IPS-20b (cell line): ENCODE measurements around the gene ABCD2.
"Not testable (repeated sequence)": the region's sequence is repeated elsewhere in the genome, so short reads cannot be mapped to it uniquely, and the experiment has no call there.

Experiments
- H3K27ac ChIP-seq: one replicate; pipeline ENCODE4 v1.5.1; 2013; ENCODE audit warnings: low read length
- H3K27me3 ChIP-seq: 2 replicates; pipeline ENCODE4 v1.6.1; 2013; ENCODE audit warnings: mild to moderate bottlenecking, low read length, inconsistent platforms; ENCODE audit not compliant: insufficient read depth
- H3K36me3 ChIP-seq: 2 replicates; pipeline ENCODE4 v1.6.1; 2013; ENCODE audit warnings: low read depth, mild to moderate bottlenecking, inconsistent platforms, low read length, moderate library complexity; ENCODE audit not compliant: insufficient read depth
- H3K4me1 ChIP-seq: 2 replicates; pipeline ENCODE4 v1.6.1; 2013; ENCODE audit warnings: mild to moderate bottlenecking, control low read depth, inconsistent platforms, low read length, moderate library complexity; ENCODE audit not compliant: insufficient read depth
- H3K4me3 ChIP-seq: 2 replicates; pipeline ENCODE4 v1.5.1; 2013; ENCODE audit warnings: mild to moderate bottlenecking, low read length, inconsistent platforms
- H3K9ac ChIP-seq: 2 replicates; pipeline ENCODE4 v1.6.1; 2013; ENCODE audit warnings: low read depth, mild to moderate bottlenecking, inconsistent platforms, low read length, moderate library complexity
- H3K9me3 ChIP-seq: 2 replicates; pipeline ENCODE4 v1.6.1; 2013; ENCODE audit warnings: mild to moderate bottlenecking, low read depth, low read length, inconsistent platforms; ENCODE audit not compliant: insufficient read depth

The ABCD2 gene

GRCh38 chr12:39575498-39575875 is 44.1 kb downstream of the ABCD2 start:
- Histone ChIP-seq H3K4me3 (peak overlapping the region; percentile 15; the same call in 1 of the 2 replicates), H3K36me3 (no peaks in the 10 kb centered on the region), H3K27ac (no peak overlapping the region), H3K27me3 (no peaks in the 10 kb centered on the region), H3K9ac (no peak overlapping the region), H3K9me3 (no peaks in the 10 kb centered on the region), H3K4me1 (peaks cover 24% of the 10 kb centered on the region; the same call in 1 of the 2 replicates)

GRCh38 chr12:39574785-39575497 is 44.7 kb downstream of the ABCD2 start:
- no peak overlapping the region for H3K9ac ChIP-seq
- no peaks in the 10 kb centered on the region for H3K27me3 ChIP-seq
- H3K4me3 ChIP-seq, result peak overlapping the region; percentile 15; the same call in 1 of the 2 replicates
- H3K9me3 ChIP-seq, result peaks cover 4% of the 10 kb centered on the region; the same call in 1 of the 2 replicates
- no peak overlapping the region for H3K27ac ChIP-seq
- peaks cover 24% of the 10 kb centered on the region; the same call in 1 of the 2 replicates for H3K4me1 ChIP-seq
- no peaks in the 10 kb centered on the region for H3K36me3 ChIP-seq

- peaks cover 24% of the 10 kb centered on the region; the same call in 1 of the 2 replicates for H3K4me1 ChIP-seq
- no peak overlapping the region for H3K4me3 ChIP-seq
- H3K9me3 ChIP-seq, result peaks cover 9% of the 10 kb centered on the region
- no peaks in the 10 kb centered on the region for H3K27me3 ChIP-seq
- no peak overlapping the region for H3K9ac ChIP-seq
- no peak overlapping the region for H3K27ac ChIP-seq
- no peaks in the 10 kb centered on the region for H3K36me3 ChIP-seq
These were observed 45.2 kb downstream of the ABCD2 start for GRCh38 chr12:39574378-39574777.

- H3K4me1 ChIP-seq, result peaks cover 24% of the 10 kb centered on the region; the same call in 1 of the 2 replicates
- H3K36me3 ChIP-seq, result no peaks in the 10 kb centered on the region
These were observed 45.6 kb downstream of the ABCD2 start for GRCh38 chr12:39573971-39574370.

GRCh38 chr12:39572551-39572950 is 47.1 kb downstream of the ABCD2 start:
- no peaks in the 10 kb centered on the region for H3K27me3 ChIP-seq
- no peaks in the 10 kb centered on the region for H3K36me3 ChIP-seq
- H3K9ac ChIP-seq, result no peak overlapping the region
- H3K4me1 ChIP-seq, result peaks cover 24% of the 10 kb centered on the region; the same call in 1 of the 2 replicates
- H3K9me3 ChIP-seq, result peaks cover 19% of the 10 kb centered on the region
- H3K4me3 ChIP-seq, result no peak overlapping the region
- no peak overlapping the region for H3K27ac ChIP-seq

More at GRCh38 chr12:39573971-39574370, 45.6 kb downstream of the ABCD2 start:
- H3K9me3 ChIP-seq, result peaks cover 13% of the 10 kb centered on the region
- no peak overlapping the region for H3K9ac ChIP-seq
- no peaks in the 10 kb centered on the region for H3K27me3 ChIP-seq
- no peak overlapping the region for H3K4me3 ChIP-seq
- H3K27ac ChIP-seq, result no peak overlapping the region

GRCh38 chr12:39571351-39571750 is 48.3 kb downstream of the ABCD2 start:
- no peaks in the 10 kb centered on the region for H3K36me3 ChIP-seq
- peaks cover 19% of the 10 kb centered on the region for H3K9me3 ChIP-seq
- no peak overlapping the region for H3K27ac ChIP-seq
- H3K27me3 ChIP-seq, result no peaks in the 10 kb centered on the region
- H3K4me1 ChIP-seq, result peaks cover 24% of the 10 kb centered on the region; the same call in 1 of the 2 replicates
- no peak overlapping the region for H3K9ac ChIP-seq
- H3K4me3 ChIP-seq, result no peak overlapping the region

GRCh38 chr12:39553476-39553875 is 66.1 kb downstream of the ABCD2 start:
- no peaks in the 10 kb centered on the region for H3K4me1 ChIP-seq
- H3K36me3 ChIP-seq, result no peaks in the 10 kb centered on the region
- peaks cover 15% of the 10 kb centered on the region; the same call in 1 of the 2 replicates for H3K9me3 ChIP-seq
- H3K27ac ChIP-seq, result no peak overlapping the region
- no peak overlapping the region for H3K4me3 ChIP-seq
- no peak overlapping the region for H3K9ac ChIP-seq
- no peaks in the 10 kb centered on the region for H3K27me3 ChIP-seq

- not testable (repeated sequence) for H3K27me3 ChIP-seq, H3K36me3 ChIP-seq, H3K27ac ChIP-seq, H3K4me1 ChIP-seq, H3K9me3 ChIP-seq, H3K9ac ChIP-seq, H3K4me3 ChIP-seq
These were observed 75.4 kb downstream of the ABCD2 start for GRCh38 chr12:39544211-39544610.

- Histone ChIP-seq H3K9me3 (no peaks in the 10 kb centered on the region), H3K9ac (no peak overlapping the region), H3K4me1 (no peaks in the 10 kb centered on the region), H3K27ac (no peak overlapping the region), H3K36me3 (no peaks in the 10 kb centered on the region), H3K4me3 (no peak overlapping the region), H3K27me3 (no peaks in the 10 kb centered on the region)
These were observed 78.1 kb downstream of the ABCD2 start for GRCh38 chr12:39541471-39541870.

GRCh38 chr12:39538679-39539104 is 80.9 kb downstream of the ABCD2 start:
- H3K27me3 ChIP-seq, result no peaks in the 10 kb centered on the region
- H3K9me3 ChIP-seq, result no peaks in the 10 kb centered on the region
- H3K9ac ChIP-seq, result no peak overlapping the region
- H3K36me3 ChIP-seq, result no peaks in the 10 kb centered on the region
- H3K4me1 ChIP-seq, result no peaks in the 10 kb centered on the region
- H3K4me3 ChIP-seq, result no peak overlapping the region
- no peak overlapping the region for H3K27ac ChIP-seq

GRCh38 chr12:39533951-39534350 is 85.7 kb downstream of the ABCD2 start:
- no peaks in the 10 kb centered on the region for H3K27me3 ChIP-seq
- no peak overlapping the region for H3K27ac ChIP-seq
- no peak overlapping the region for H3K9ac ChIP-seq
- H3K4me3 ChIP-seq, result no peak overlapping the region
- H3K4me1 ChIP-seq, result no peaks in the 10 kb centered on the region
- no peaks in the 10 kb centered on the region for H3K36me3 ChIP-seq
- H3K9me3 ChIP-seq, result no peaks in the 10 kb centered on the region

GRCh38 chr12:39532448-39532847 is 87.2 kb downstream of the ABCD2 start:
- no peak overlapping the region for H3K27ac ChIP-seq
- no peaks in the 10 kb centered on the region for H3K4me1 ChIP-seq
- no peak overlapping the region for H3K4me3 ChIP-seq
- no peaks in the 10 kb centered on the region for H3K36me3 ChIP-seq
- H3K9me3 ChIP-seq, result peaks cover 2% of the 10 kb centered on the region; the same call in 1 of the 2 replicates
- no peak overlapping the region for H3K9ac ChIP-seq
- H3K27me3 ChIP-seq, result no peaks in the 10 kb centered on the region
